Measurements from ENCODE around the gene RIOK2. TPM values are rescaled to one million over a fixed set of nuclear protein-coding genes. Genes with fewer than 3 reads are reported as not detected.
A peak's percentile ranks its signal among the peaks of the same experiment; 100 is the strongest.

Gene RIOK2
- total and polyA plus RNA-seq, 2 donors from 2014 or later: 18.2 to 23.3 TPM

GRCh38 chr5:97115932-97116331 is 67.1 kb downstream of the RIOK2 start:
- Histone ChIP-seq H3K4me3 (ENCODE audit: low read length in 3 of 3) (no peak overlapping the region), H3K36me3 (ENCODE audit: control insufficient read depth in 2 of 3, insufficient read depth in 3 of 3, low read length in 3 of 3) (no peaks in the 10 kb centered on the region), H3K27me3 (ENCODE audit: control insufficient read depth, insufficient read depth, low read length) (no peaks in the 10 kb centered on the region), H3K9me3 (ENCODE audit: control insufficient read depth in 2 of 3, insufficient read depth in 1 of 3, low read length in 3 of 3) (no peaks in the 10 kb centered on the region), H3K4me1 (ENCODE audit: control insufficient read depth in 2 of 3, insufficient read depth in 2 of 3, low read depth in 1 of 3, low read length in 3 of 3) (peaks cover 0 to 4% (median 0%) of the 10 kb centered on the region in 3 donors), H3K27ac (ENCODE audit: low read depth in 2 of 2, low read length in 2 of 2) (no peak overlapping the region), H3K9ac (ENCODE audit: low read length in 3 of 3) (no peak overlapping the region)
- FAIRE-seq (no peak), DNase-seq (no peak)
- intact Hi-C loops (cut with DNase I): no loop called here
- TF ChIP-seq CTCF (IDR thresholded peaks at IDR 0.05; ENCODE audit: borderline replicate concordance, extremely low read depth, insufficient read depth): no peak

GRCh38 chr5:97112230-97112629 is 70.8 kb downstream of the RIOK2 start:
- H3K27me3 ChIP-seq (ENCODE audit: control insufficient read depth, insufficient read depth, low read length): no peaks in the 10 kb centered on the region
- H3K36me3 ChIP-seq (ENCODE audit: control insufficient read depth in 2 of 3, insufficient read depth in 3 of 3, low read length in 3 of 3): no peaks in the 10 kb centered on the region
- H3K4me1 ChIP-seq (ENCODE audit: control insufficient read depth in 2 of 3, insufficient read depth in 2 of 3, low read depth in 1 of 3, low read length in 3 of 3): peaks cover 0 to 4% (median 0%) of the 10 kb centered on the region in 3 donors
- FAIRE-seq (no peak), DNase-seq (peak in 2 of 5 donors; percentile 37 to 57)
- no peak for TF ChIP-seq CTCF (IDR thresholded peaks at IDR 0.05; ENCODE audit: borderline replicate concordance, extremely low read depth, insufficient read depth)
- intact Hi-C loops (cut with DNase I): no loop called here
- no peaks in the 10 kb centered on the region for H3K9me3 ChIP-seq (ENCODE audit: control insufficient read depth in 2 of 3, insufficient read depth in 1 of 3, low read length in 3 of 3)
- no peak overlapping the region for H3K4me3 ChIP-seq (ENCODE audit: low read length in 3 of 3)
- no peak overlapping the region for H3K9ac ChIP-seq (ENCODE audit: low read length in 3 of 3)
- no peak overlapping the region for H3K27ac ChIP-seq (ENCODE audit: low read depth in 2 of 2, low read length in 2 of 2)

GRCh38 chr5:97111616-97112015 is 71.4 kb downstream of the RIOK2 start:
- no peak for FAIRE-seq
- H3K27ac ChIP-seq (ENCODE audit: low read depth in 2 of 2, low read length in 2 of 2): no peak overlapping the region
- no peak overlapping the region for H3K4me3 ChIP-seq (ENCODE audit: low read length in 3 of 3)
- peak in 2 of 5 donors; percentile 59 to 63 for DNase-seq
- H3K27me3 ChIP-seq (ENCODE audit: control insufficient read depth, insufficient read depth, low read length): no peaks in the 10 kb centered on the region
- H3K36me3 ChIP-seq (ENCODE audit: control insufficient read depth in 2 of 3, insufficient read depth in 3 of 3, low read length in 3 of 3): no peaks in the 10 kb centered on the region
- no peak for TF ChIP-seq CTCF (IDR thresholded peaks at IDR 0.05; ENCODE audit: borderline replicate concordance, extremely low read depth, insufficient read depth)
- peaks cover 0 to 4% (median 0%) of the 10 kb centered on the region in 3 donors for H3K4me1 ChIP-seq (ENCODE audit: control insufficient read depth in 2 of 3, insufficient read depth in 2 of 3, low read depth in 1 of 3, low read length in 3 of 3)
- intact Hi-C loops (cut with DNase I): no loop called here
- no peak overlapping the region for H3K9ac ChIP-seq (ENCODE audit: low read length in 3 of 3)
- no peaks in the 10 kb centered on the region for H3K9me3 ChIP-seq (ENCODE audit: control insufficient read depth in 2 of 3, insufficient read depth in 1 of 3, low read length in 3 of 3)

- no peak for DNase-seq
- no peak for FAIRE-seq
- H3K9me3 ChIP-seq (ENCODE audit: control insufficient read depth in 2 of 3, insufficient read depth in 1 of 3, low read length in 3 of 3): no peaks in the 10 kb centered on the region
- H3K27ac ChIP-seq (ENCODE audit: low read depth in 2 of 2, low read length in 2 of 2): no peak overlapping the region
- no peak for TF ChIP-seq CTCF (IDR thresholded peaks at IDR 0.05; ENCODE audit: borderline replicate concordance, extremely low read depth, insufficient read depth)
- no peaks in the 10 kb centered on the region for H3K27me3 ChIP-seq (ENCODE audit: control insufficient read depth, insufficient read depth, low read length)
- no peak overlapping the region for H3K9ac ChIP-seq (ENCODE audit: low read length in 3 of 3)
- peaks cover 0 to 4% (median 0%) of the 10 kb centered on the region in 3 donors for H3K4me1 ChIP-seq (ENCODE audit: control insufficient read depth in 2 of 3, insufficient read depth in 2 of 3, low read depth in 1 of 3, low read length in 3 of 3)
- H3K4me3 ChIP-seq (ENCODE audit: low read length in 3 of 3): no peak overlapping the region
- H3K36me3 ChIP-seq (ENCODE audit: control insufficient read depth in 2 of 3, insufficient read depth in 3 of 3, low read length in 3 of 3): no peaks in the 10 kb centered on the region
- intact Hi-C loops (cut with DNase I): no loop called here
Observed at GRCh38 chr5:97111004-97111403, 72.0 kb downstream of the RIOK2 start.

Measured in kidney (tissue), 14 donors.